Mesodermal cell (in vitro differentiated cells): ENCODE results near the gene INPP5D.

ENCODE experiments used
- H3K27ac ChIP-seq: 2 replicates; pipeline ENCODE4 v1.7.0; 2013; ENCODE audit warnings: mild to moderate bottlenecking, low read depth, low read length, moderate library complexity; ENCODE audit not compliant: severe bottlenecking
- H3K36me3 ChIP-seq: 2 replicates; pipeline ENCODE4 v1.7.1; 2013; ENCODE audit warnings: mild to moderate bottlenecking, low read length, moderate library complexity; ENCODE audit not compliant: control insufficient read depth, insufficient read depth
- H3K4me1 ChIP-seq: one replicate; pipeline ENCODE4 v1.7.1; 2013; ENCODE audit warnings: mild to moderate bottlenecking, low read length; ENCODE audit not compliant: insufficient read depth, control insufficient read depth, poor library complexity, severe bottlenecking
- H3K4me3 ChIP-seq: 2 replicates; pipeline ENCODE4 v1.7.0; 2013; ENCODE audit warnings: low read length, control low read depth, mild to moderate bottlenecking; ENCODE audit not compliant: insufficient read depth, poor library complexity, severe bottlenecking; ENCODE audit errors: extremely low read depth
- H3K9me3 ChIP-seq: 2 replicates; pipeline ENCODE4 v1.7.1; 2013; ENCODE audit warnings: mild to moderate bottlenecking, low read length, moderate library complexity; ENCODE audit not compliant: control insufficient read depth
- WGBS, 2 experiments: methylation state at CpG; one replicate each; pipeline ENCODE4 v1.1.5; 2013; ENCODE audit warnings: missing lambda C conversion rate in 2 of 2; ENCODE audit not compliant: insufficient coverage in 2 of 2; 5-methylcytosine and 5-hydroxymethylcytosine counted together

INPP5D gene

GRCh38 chr2:233245406-233245805 is 185.3 kb downstream of the INPP5D start:
- 100% methylated on average over 2 of the region's 6 CpGs for WGBS, 2 experiments
- Histone ChIP-seq H3K36me3 (no peaks in the 10 kb centered on the region), H3K9me3 (peaks cover 4% of the 10 kb centered on the region), H3K4me3 (no peak overlapping the region), H3K27ac (no peak overlapping the region), H3K4me1 (no peaks in the 10 kb centered on the region)

DNA sequence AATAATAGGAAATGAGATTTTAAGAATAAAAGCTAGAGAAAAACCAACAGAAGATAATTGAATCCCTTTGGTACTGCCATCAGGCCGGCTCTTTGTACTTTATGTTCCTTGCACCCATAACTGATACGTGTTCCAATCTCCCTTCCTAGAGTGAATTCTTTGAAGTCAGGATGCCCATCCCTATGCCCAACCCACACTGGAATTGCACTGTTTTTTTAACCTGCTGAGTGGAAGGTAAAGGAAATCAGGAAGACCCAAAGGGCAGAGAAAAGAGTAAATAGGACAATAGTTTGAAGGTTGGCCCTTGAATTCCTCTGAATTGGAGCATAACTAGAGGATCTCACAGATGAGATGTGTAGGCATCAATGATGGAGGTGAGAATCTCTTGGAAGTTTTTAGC is 187.0 kb downstream of the INPP5D start:
- no peaks in the 10 kb centered on the region for H3K36me3 ChIP-seq

DNA sequence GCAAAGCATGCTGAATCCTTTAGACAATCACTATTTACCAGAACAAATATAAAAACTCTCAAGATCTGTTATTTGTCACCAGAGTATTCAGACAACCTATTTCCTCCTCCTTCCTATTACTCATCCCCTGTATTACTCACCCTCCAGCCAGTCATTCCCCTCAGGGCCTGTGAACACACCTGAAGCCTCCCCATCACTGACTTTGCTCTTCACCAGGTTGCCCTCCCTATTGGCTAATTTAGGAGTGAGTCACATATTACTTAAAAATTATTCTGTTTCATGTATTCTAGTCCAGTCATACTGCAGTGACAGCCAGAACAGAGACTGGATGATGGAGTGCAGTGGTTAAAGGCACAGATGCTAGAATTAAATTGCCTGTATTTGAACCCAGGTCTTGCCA is 187.6 kb downstream of the INPP5D start:
- no peaks in the 10 kb centered on the region for H3K4me1 ChIP-seq
- H3K36me3 ChIP-seq, result no peaks in the 10 kb centered on the region
- H3K9me3 ChIP-seq, result peaks cover 8% of the 10 kb centered on the region
- no peak overlapping the region for H3K27ac ChIP-seq
- no peak overlapping the region for H3K4me3 ChIP-seq

More for the DNA sequence above, 187.0 kb downstream of the INPP5D start:
- Histone ChIP-seq H3K4me3 (no peak overlapping the region), H3K27ac (no peak overlapping the region), H3K4me1 (no peaks in the 10 kb centered on the region), H3K9me3 (peaks cover 8% of the 10 kb centered on the region)
- 94 to 100% methylated on average over 2 of the region's 2 CpGs for WGBS, 2 experiments

DNA sequence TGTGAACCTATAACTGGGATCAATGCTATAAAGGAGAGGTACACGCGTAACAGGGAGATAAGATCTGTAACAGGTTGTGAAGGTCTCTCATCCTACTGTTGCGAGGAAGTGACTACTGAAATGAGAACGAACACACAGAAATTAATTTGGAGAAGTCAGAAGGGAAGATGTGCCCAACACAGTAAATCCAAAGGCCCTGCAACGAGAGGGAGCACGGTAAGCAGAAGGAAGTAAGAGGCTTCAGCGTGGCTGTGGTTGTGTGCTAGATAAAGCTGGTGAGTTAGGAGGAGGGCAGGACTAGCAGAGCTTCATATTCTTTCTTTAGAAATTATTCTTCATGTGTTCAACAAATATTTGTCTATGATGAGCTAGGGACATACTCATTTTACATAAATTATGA is 188.9 kb downstream of the INPP5D start:
- Histone ChIP-seq H3K4me3 (no peak overlapping the region), H3K9me3 (peaks cover 8% of the 10 kb centered on the region), H3K27ac (no peak overlapping the region), H3K4me1 (no peaks in the 10 kb centered on the region), H3K36me3 (no peaks in the 10 kb centered on the region)
- WGBS, 2 experiments, result 83 to 85% methylated on average over 6 to 7 of the region's 7 CpGs

DNA sequence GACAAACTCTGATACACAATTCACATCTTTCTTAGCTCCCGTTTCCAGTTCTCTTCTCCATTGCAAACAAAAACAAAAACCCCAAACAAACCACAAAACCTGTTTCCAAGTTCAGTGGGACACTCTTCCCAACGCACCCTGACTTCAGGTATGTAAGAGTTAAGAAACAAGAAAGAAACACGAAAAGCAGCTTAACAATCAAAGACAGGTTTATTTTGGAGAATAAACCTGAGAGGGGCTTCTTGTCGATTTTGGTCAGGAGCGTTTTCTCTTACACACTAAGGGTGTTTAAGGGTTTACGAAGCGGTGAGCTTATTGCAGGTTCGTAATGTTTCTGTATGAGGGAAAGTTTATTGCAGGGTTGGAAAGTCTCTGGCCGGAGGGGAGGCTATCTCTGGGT is 190.4 kb downstream of the INPP5D start:
- H3K9me3 ChIP-seq, result peaks cover 8% of the 10 kb centered on the region
- H3K27ac ChIP-seq, result no peak overlapping the region
- H3K4me3 ChIP-seq, result no peak overlapping the region
- peaks cover 6% of the 10 kb centered on the region for H3K36me3 ChIP-seq
- 97 to 100% methylated on average over 5 to 7 of the region's 9 CpGs for WGBS, 2 experiments
- H3K4me1 ChIP-seq, result no peaks in the 10 kb centered on the region

GRCh38 chr2:233250985-233251305 is 190.8 kb downstream of the INPP5D start:
- Histone ChIP-seq H3K4me3 (no peak overlapping the region), H3K9me3 (peaks cover 8% of the 10 kb centered on the region), H3K36me3 (peaks cover 10% of the 10 kb centered on the region), H3K4me1 (no peaks in the 10 kb centered on the region), H3K27ac (no peak overlapping the region)
- WGBS, 2 experiments, result 100% methylated on average over 1 of the region's 1 CpG; no CpG with 5 or more reads in 1 of the 2 experiments

GRCh38 chr2:233251306-233252116 is 191.4 kb downstream of the INPP5D start, which contains the start of gene ATG16L1:
Gene ATG16L1, plus strand, starts transcription at chr2:233251673. Its CDS starts 155 bp downstream, at chr2:233251828.
- Histone ChIP-seq H3K4me1 (no peaks in the 10 kb centered on the region), H3K9me3 (peaks cover 8% of the 10 kb centered on the region), H3K27ac (peak within 1 kb of the TSS; percentile 52), H3K36me3 (peaks cover 15% of the 10 kb centered on the region), H3K4me3 (peak within 1 kb of the TSS; percentile 90)
- WGBS, 2 experiments, result 0 to 1% methylated on average over 60 to 63 of the region's 75 CpGs

DNA sequence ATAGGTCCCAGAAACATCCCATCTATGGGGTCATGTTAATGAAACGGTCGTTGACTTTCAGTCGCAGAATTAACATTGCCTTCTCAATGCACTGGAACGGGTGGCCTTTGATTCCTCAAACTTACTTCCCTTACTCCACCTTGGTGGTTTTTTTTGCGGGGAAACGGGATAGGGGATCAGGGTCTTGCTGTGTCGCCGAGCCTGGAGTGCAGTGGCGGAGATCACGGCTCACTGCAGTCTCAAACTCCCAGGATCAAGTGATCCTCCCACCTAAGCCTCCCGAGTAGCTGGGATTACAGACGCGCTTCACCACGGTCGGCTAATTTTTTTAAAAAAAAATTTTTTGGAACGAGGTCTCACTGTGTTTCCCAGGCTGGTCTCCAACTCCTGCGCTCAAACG is 192.1 kb downstream of the INPP5D start:
- no peaks in the 10 kb centered on the region for H3K4me1 ChIP-seq
- peak overlapping the region; percentile 52 for H3K27ac ChIP-seq
- 0% methylated on average over 11 to 14 of the region's 18 CpGs for WGBS, 2 experiments
- peak overlapping the region; percentile 90 for H3K4me3 ChIP-seq
- H3K36me3 ChIP-seq, result peaks cover 22% of the 10 kb centered on the region
- peaks cover 8% of the 10 kb centered on the region for H3K9me3 ChIP-seq

- 94 to 95% methylated on average over 4 to 10 of the region's 11 CpGs for WGBS, 2 experiments
- Histone ChIP-seq H3K27ac (no peak overlapping the region), H3K4me3 (no peak overlapping the region), H3K4me1 (no peaks in the 10 kb centered on the region), H3K36me3 (peaks cover 44% of the 10 kb centered on the region), H3K9me3 (peaks cover 6% of the 10 kb centered on the region)
These were observed 195.0 kb downstream of the INPP5D start for GRCh38 chr2:233255151-233255550.

DNA sequence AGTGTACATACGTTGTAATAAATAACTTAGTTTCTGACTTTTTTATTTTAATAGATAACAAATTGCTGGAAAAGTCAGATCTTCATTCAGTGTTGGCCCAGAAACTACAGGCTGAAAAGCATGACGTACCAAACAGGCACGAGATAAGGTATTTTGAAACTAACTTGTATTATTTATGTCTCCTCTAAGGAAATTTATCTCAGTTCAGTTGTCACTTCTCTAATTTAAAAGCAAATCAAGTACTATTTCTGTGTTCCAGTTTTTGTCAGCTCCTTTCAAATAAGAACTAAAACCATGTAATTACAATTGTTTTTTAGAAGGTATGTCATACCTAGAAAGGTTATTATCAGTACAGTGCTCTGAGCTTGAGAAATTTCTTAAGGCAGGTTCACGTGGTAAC is 195.9 kb downstream of the INPP5D start:
- Histone ChIP-seq H3K27ac (no peak overlapping the region), H3K36me3 (peaks cover 52% of the 10 kb centered on the region), H3K4me1 (no peaks in the 10 kb centered on the region), H3K9me3 (no peaks in the 10 kb centered on the region), H3K4me3 (no peak overlapping the region)
- 100% methylated on average over 2 of the region's 4 CpGs; no CpG with 5 or more reads in 1 of the 2 experiments for WGBS, 2 experiments
